B cell (primary cell): Measurements from ENCODE around the gene MRC2. TPM values are rescaled to one million over a fixed set of nuclear protein-coding genes. Genes with fewer than 3 reads are reported as not detected.

Experiments
- ATAC-seq: fragments of 200-7000 bp; cut with Tn5 transposase; one replicate; pipeline ENCODE4 v1.10.0; 2021; ENCODE audit warnings: low read depth, mild to moderate bottlenecking, moderate number of reproducible peaks, moderate library complexity
- CTCF ChIA-PET: fragments of 350-600 bp; sonication (Branson Sonifier 250); formaldehyde crosslinking; loops from one replicate; lab custom pipeline; 2021; ENCODE audit warnings: antibody characterized with exemption, inconsistent platforms; lab: Charles Lee
- POLR2A ChIA-PET: fragments of 350-600 bp; sonication (Branson Sonifier 250); formaldehyde crosslinking; loops from one replicate; lab custom pipeline; 2021; ENCODE audit warnings: antibody characterized with exemption; lab: Charles Lee
- DNase-seq: peaks from one replicate; pipeline ENCODE4 v3.0.0; 2013
- H2AFZ ChIP-seq: 2 replicates; pipeline ENCODE4 v1.6.1; 2012; ENCODE audit warnings: mild to moderate bottlenecking, low read depth, low read length; ENCODE audit not compliant: insufficient read depth, poor library complexity, severe bottlenecking
- H3K27ac ChIP-seq, 2 donors: 1 replicate in 1 of 2; 2 replicates in 1 of 2; pipeline ENCODE4 v1.5.1; 2012 to 2013; ENCODE audit warnings: low read length in 2 of 2, mild to moderate bottlenecking in 2 of 2, moderate library complexity in 1 of 2
- H3K27me3 ChIP-seq, 4 experiments: fragments of 200-600 bp in 1 of 4; sonication (generic) in 1 of 4; replicated peaks in 1 of 4; 1 replicate in 2 of 4; 2 replicates in 2 of 4; pipeline versions ENCODE4 v1.6.1 to v1.7.0; 2013 to 2016; ENCODE audit warnings: low read length in 3 of 4, mild to moderate bottlenecking in 2 of 4, mixed read lengths in 1 of 4, moderate library complexity in 1 of 4; ENCODE audit not compliant: insufficient read depth in 4 of 4, control insufficient read depth in 3 of 4; ENCODE audit errors: control extremely low read depth in 1 of 4
- H3K36me3 ChIP-seq, 2 experiments: replicated peaks in 1 of 2; 1 replicate in 1 of 2; 2 replicates in 1 of 2; pipeline versions ENCODE4 v1.6.1 to v1.7.1; 2013; ENCODE audit warnings: low read length in 1 of 2; ENCODE audit not compliant: insufficient read depth in 2 of 2, control insufficient read depth in 1 of 2; ENCODE audit errors: control extremely low read depth in 1 of 2, extremely low read depth in 1 of 2
- H3K4me1 ChIP-seq, 2 donors: fragments of 200-600 bp in 1 of 2; sonication (generic) in 1 of 2; 1 replicate in 1 of 2; 2 replicates in 1 of 2; pipeline versions ENCODE4 v1.5.1 to v1.6.1; 2013 to 2017; ENCODE audit warnings: low read length in 2 of 2; ENCODE audit not compliant: control insufficient read depth in 2 of 2, insufficient read depth in 2 of 2
- H3K4me2 ChIP-seq: replicated peaks from 2 replicates; pipeline ENCODE3; 2012; ENCODE audit warnings: mild to moderate bottlenecking, low read depth, low read length; ENCODE audit not compliant: poor library complexity, severe bottlenecking
- H3K4me3 ChIP-seq, 5 experiments: fragments of 200-600 bp in 1 of 5; sonication (generic) in 1 of 5; 1 replicate in 3 of 5; 2 replicates in 2 of 5; pipeline versions ENCODE4 v1.5.1 to v1.7.0; 2011 to 2016; ENCODE audit warnings: low read length in 4 of 5, mild to moderate bottlenecking in 4 of 5, low read depth in 2 of 5, control low read depth in 1 of 5, moderate library complexity in 1 of 5; ENCODE audit not compliant: insufficient read depth in 1 of 5; ENCODE audit errors: control extremely low read depth in 1 of 5, extremely low read depth in 1 of 5
- H3K79me2 ChIP-seq: fragments of 200-600 bp; sonication (generic); one replicate; pipeline ENCODE4 v1.6.0; 2016; ENCODE audit warnings: low read length; ENCODE audit not compliant: control insufficient read depth, insufficient read depth
- H3K9ac ChIP-seq: fragments of 200-600 bp; sonication (generic); 2 replicates; pipeline ENCODE4 v1.6.1; 2017; ENCODE audit warnings: mild to moderate bottlenecking, low read length, moderate library complexity
- H3K9me3 ChIP-seq, 3 donors: one replicate each; pipeline versions ENCODE4 v1.6.1 to v1.7.1; 2013; ENCODE audit warnings: low read length in 2 of 3; ENCODE audit not compliant: control insufficient read depth in 2 of 3, insufficient read depth in 1 of 3; ENCODE audit errors: control extremely low read depth in 1 of 3
- H4K20me1 ChIP-seq: 2 replicates; pipeline ENCODE4 v1.6.0; 2012; ENCODE audit warnings: mild to moderate bottlenecking, low read length; ENCODE audit not compliant: insufficient read depth, control insufficient read depth, poor library complexity, severe bottlenecking
- H3K27ac Mint-ChIP-seq: one replicate; pipeline ENCODE4 v1.8.0; 2021; ENCODE audit warnings: mixed read lengths
- H3K27me3 Mint-ChIP-seq: one replicate; pipeline ENCODE4 v1.8.0; 2021; ENCODE audit warnings: mixed read lengths
- H3K4me1 Mint-ChIP-seq: one replicate; pipeline ENCODE4 v1.8.0; 2021; ENCODE audit warnings: mixed read lengths
- H3K4me3 Mint-ChIP-seq: one replicate; pipeline ENCODE4 v1.8.0; 2021; ENCODE audit warnings: mixed read lengths
- H3K9me3 Mint-ChIP-seq: one replicate; pipeline ENCODE4 v1.8.0; 2022; ENCODE audit warnings: mixed read lengths; ENCODE audit not compliant: insufficient read depth
- EZH2 ChIP-seq: IDR thresholded peaks from 2 replicates; pipeline ENCODE4 v1.6.1; 2012; ENCODE audit warnings: borderline replicate concordance, low read depth, mild to moderate bottlenecking, moderate library complexity, low read length; ENCODE audit not compliant: insufficient read depth, poor library complexity, severe bottlenecking
- WGBS: methylation state at CpG from one replicate; pipeline ENCODE4 v1.1.5; 2013; ENCODE audit warnings: missing lambda C conversion rate; ENCODE audit not compliant: insufficient coverage; 5-methylcytosine and 5-hydroxymethylcytosine counted together
- intact Hi-C: fragments of 100-400 bp; cut with micrococcal nuclease; formaldehyde crosslinking; loops from one replicate; pipeline ENCODE4 v1.10.0; 2022
- polyA plus RNA-seq: library from polyadenylated mRNA; depleted of rRNA; stranded (reverse); fragments of >200 nt; gene quantifications from 2 replicates; pipeline ENCODE4 v1.2.3, GENCODE V29; 2012
- total RNA-seq, 2 donors: library from RNA; stranded (reverse); fragments of 120-200 nt in 1 of 2; gene quantifications; 1 replicate in 1 of 2; 2 replicates in 1 of 2; pipeline versions ENCODE4 v1.2.3 to v1.2.4, GENCODE V29; 2013 to 2022
- TF ChIP-seq, protein P1 (sequence below): fragments of 200-600 bp; IDR thresholded peaks from one replicate; pipeline ENCODE4 v1.8.0; 2022; ENCODE audit warnings: antibody characterized with exemption, mild to moderate bottlenecking

Gene MRC2
- total and polyA plus RNA-seq, 2 donors (not counting 1 experiment from before 2014, with no cell fraction given) = 0.09 to 0.34 TPM

DNA sequence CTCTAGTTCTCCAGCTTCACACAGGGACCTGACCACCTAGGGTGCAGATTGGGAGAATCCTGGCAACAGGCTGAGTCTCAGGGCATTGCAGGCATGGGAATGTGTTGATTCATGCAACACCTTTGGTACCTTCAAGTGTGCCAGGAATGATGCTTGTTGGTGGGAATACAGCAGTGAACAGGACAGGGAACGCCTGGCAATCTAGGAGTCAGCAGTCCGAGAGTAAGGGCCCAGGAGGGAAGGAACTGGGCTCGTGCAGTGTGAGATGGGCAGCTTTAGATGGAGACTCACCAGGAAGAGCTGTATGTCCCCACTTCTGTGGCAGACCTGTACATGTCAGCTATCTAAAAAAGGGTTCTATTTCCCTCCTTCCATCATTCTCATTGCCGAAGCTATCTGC lies 12.0 kb upstream of the MRC2 start:
- Histone ChIP-seq H3K9ac (no peak overlapping the region), H3K9me3 (no peaks in the 10 kb centered on the region), H3K79me2 (no peaks in the 10 kb centered on the region), H3K36me3 (peaks cover 1 to 30% of the 10 kb centered on the region in 2 experiments), H3K4me1 (peaks cover 0 to 8% of the 10 kb centered on the region in 2 donors), H3K4me3 (no peak overlapping the region), H2AFZ (no peak overlapping the region), H4K20me1 (no peaks in the 10 kb centered on the region), H3K4me2 (no peak overlapping the region), H3K27me3 (no peaks in the 10 kb centered on the region), H3K27ac (no peak overlapping the region)
- Mint-ChIP-seq H3K27me3 (no peaks in the 10 kb centered on the region), H3K27ac (no peak overlapping the region), H3K4me3 (no peak overlapping the region), H3K4me1 (peaks cover 16% of the 10 kb centered on the region), H3K9me3 (no peaks in the 10 kb centered on the region)
- ChIA-PET CTCF (no interaction called here), POLR2A (no interaction called here)
- WGBS = 100% methylated on average over 3 of the region's 4 CpGs
- intact Hi-C loops = no loop called here
- TF ChIP-seq EZH2 = no peak
- TF ChIP-seq, protein P1, sequence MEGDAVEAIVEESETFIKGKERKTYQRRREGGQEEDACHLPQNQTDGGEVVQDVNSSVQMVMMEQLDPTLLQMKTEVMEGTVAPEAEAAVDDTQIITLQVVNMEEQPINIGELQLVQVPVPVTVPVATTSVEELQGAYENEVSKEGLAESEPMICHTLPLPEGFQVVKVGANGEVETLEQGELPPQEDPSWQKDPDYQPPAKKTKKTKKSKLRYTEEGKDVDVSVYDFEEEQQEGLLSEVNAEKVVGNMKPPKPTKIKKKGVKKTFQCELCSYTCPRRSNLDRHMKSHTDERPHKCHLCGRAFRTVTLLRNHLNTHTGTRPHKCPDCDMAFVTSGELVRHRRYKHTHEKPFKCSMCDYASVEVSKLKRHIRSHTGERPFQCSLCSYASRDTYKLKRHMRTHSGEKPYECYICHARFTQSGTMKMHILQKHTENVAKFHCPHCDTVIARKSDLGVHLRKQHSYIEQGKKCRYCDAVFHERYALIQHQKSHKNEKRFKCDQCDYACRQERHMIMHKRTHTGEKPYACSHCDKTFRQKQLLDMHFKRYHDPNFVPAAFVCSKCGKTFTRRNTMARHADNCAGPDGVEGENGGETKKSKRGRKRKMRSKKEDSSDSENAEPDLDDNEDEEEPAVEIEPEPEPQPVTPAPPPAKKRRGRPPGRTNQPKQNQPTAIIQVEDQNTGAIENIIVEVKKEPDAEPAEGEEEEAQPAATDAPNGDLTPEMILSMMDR = no peak
- no peak for ATAC-seq
- DNase-seq = no peak

DNA sequence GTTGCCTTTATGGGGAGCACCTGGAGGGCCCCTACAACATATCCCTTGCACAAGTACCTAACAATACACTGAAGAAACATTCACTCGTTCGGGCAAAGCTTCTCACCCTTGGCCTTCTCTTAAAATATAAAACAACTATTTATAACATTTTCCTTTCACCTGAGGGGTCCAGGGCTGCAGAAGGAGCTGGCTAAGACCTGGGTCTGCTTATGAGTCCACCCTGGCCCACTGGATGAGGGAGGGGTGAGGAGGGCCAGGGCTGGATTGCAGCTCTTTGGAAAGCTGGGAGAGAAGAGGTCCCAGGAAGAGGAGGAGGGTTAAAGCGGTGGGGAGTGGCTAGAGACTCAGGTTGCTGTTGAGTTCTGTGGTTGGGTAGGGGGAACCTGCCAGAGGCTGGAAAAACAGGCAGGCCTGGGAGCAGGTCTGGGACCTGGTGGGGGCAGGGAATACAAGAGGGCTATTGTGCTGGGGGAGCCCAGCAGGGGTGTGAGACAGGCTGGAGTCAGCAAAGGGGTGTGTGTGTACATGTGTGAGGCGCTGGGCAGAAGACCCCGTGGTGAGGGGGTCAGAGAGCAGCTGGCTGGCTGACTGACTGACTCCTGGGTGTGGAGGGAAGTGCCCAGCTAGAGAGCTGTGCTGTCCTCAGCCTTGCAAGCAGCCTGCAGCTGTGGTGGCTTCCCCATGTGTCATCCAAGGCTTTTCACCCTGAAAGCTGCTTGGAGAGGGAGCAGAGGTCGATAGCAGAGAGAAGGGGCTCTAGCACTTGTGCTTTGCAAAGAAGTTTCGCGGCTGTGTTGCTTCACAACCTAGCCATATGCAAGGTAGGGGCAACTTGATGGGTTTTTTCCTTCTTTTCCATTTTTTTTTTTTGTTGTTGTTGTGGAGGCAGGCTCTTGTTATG lies 10.2 kb upstream of the MRC2 start:
- Mint-ChIP-seq H3K27me3 (no peaks in the 10 kb centered on the region), H3K27ac (no peak overlapping the region), H3K4me3 (no peak overlapping the region), H3K9me3 (no peaks in the 10 kb centered on the region), H3K4me1 (peaks cover under 1% of the 10 kb centered on the region)
- DNase-seq = no peak
- 91% methylated on average over 4 of the region's 8 CpGs for WGBS
- ChIA-PET CTCF (no interaction called here), POLR2A (no interaction called here)
- Histone ChIP-seq H3K79me2 (no peaks in the 10 kb centered on the region), H2AFZ (no peak overlapping the region), H3K27me3 (no peaks in the 10 kb centered on the region), H3K4me2 (no peak overlapping the region), H3K9ac (no peak overlapping the region), H3K9me3 (no peaks in the 10 kb centered on the region), H3K27ac (no peak overlapping the region), H3K4me3 (no peak overlapping the region), H4K20me1 (no peaks in the 10 kb centered on the region), H3K4me1 (peaks cover 0 to under 1% of the 10 kb centered on the region in 2 donors), H3K36me3 (peaks cover 0 to 21% of the 10 kb centered on the region in 2 experiments)
- intact Hi-C loops = no loop called here
- no peak for ATAC-seq
- TF ChIP-seq, protein P1 = no peak
- no peak for TF ChIP-seq EZH2
